Stomach smooth muscle (tissue), 2 donors: ENCODE results near the gene HCFC1.

ENCODE experiments used
- H3K27ac ChIP-seq: one replicate; pipeline ENCODE4 v1.7.0; 2013; ENCODE audit warnings: mild to moderate bottlenecking, low read length, inconsistent platforms
- H3K27me3 ChIP-seq, 2 donors: one replicate each; pipeline ENCODE4 v1.7.0; 2013; ENCODE audit warnings: low read length in 2 of 2; ENCODE audit not compliant: insufficient read depth in 2 of 2, control insufficient read depth in 1 of 2
- H3K36me3 ChIP-seq, 2 donors: one replicate each; pipeline ENCODE4 v1.7.0; 2013; ENCODE audit warnings: low read length in 2 of 2; ENCODE audit not compliant: control insufficient read depth in 2 of 2, insufficient read depth in 2 of 2
- H3K4me1 ChIP-seq: one replicate; pipeline ENCODE4 v1.7.0; 2013; ENCODE audit warnings: low read length; ENCODE audit not compliant: control insufficient read depth, insufficient read depth
- H3K4me3 ChIP-seq, 2 donors: one replicate each; pipeline ENCODE4 v1.7.0; 2013; ENCODE audit warnings: low read length in 2 of 2
- H3K9ac ChIP-seq, 2 donors: one replicate each; pipeline ENCODE4 v1.7.0; 2013; ENCODE audit warnings: low read length in 2 of 2, mild to moderate bottlenecking in 1 of 2
- H3K9me3 ChIP-seq, 2 donors: one replicate each; pipeline ENCODE4 v1.7.0; 2013; ENCODE audit warnings: low read length in 2 of 2; ENCODE audit not compliant: control insufficient read depth in 2 of 2
- donor health status: healthy.
- donor health status: Pancreatic carcinoma.

The HCFC1 gene

DNA sequence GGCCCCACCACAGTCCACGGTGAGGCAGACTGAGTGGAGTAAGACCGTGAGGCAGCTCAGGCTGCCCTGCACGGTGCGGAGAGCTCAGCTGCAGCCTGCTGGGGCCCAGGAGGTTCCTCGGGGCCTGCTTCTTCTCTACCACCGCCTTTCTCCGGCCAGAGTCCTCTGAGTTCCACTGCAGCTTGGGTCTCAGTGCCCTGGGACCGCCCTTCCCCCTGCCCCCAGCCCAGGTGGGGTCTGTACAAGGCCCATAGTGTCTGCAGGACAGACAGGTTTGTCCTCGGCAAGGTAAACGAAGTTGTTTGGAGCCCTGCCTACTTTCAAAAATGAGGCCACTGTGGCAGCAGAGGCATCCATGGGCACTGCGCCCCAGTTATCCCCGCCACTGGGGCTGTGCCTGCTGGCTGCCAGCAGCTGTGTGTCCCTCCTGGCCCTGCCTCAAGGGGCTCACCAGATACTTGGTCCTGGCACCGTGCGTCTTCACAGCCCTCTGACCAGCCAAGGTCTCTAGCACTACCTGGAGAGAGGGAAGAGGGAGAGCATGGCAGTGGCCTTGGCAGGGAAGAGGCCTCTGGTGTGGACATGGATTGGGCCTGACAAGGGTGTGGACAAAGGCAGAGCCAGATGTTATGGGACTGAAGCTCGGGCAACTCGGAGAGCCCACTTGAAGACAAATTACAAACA is 44.1 kb upstream of the HCFC1 start:
- peaks cover 20% of the 10 kb centered on the region for H3K4me1 ChIP-seq
- no peak overlapping the region for H3K27ac ChIP-seq
- no peak overlapping the region for H3K9ac ChIP-seq
- peaks cover 0 to 10% of the 10 kb centered on the region in 2 donors for H3K27me3 ChIP-seq
- no peaks in the 10 kb centered on the region for H3K36me3 ChIP-seq
- H3K9me3 ChIP-seq: no peaks in the 10 kb centered on the region
- no peak overlapping the region for H3K4me3 ChIP-seq

DNA sequence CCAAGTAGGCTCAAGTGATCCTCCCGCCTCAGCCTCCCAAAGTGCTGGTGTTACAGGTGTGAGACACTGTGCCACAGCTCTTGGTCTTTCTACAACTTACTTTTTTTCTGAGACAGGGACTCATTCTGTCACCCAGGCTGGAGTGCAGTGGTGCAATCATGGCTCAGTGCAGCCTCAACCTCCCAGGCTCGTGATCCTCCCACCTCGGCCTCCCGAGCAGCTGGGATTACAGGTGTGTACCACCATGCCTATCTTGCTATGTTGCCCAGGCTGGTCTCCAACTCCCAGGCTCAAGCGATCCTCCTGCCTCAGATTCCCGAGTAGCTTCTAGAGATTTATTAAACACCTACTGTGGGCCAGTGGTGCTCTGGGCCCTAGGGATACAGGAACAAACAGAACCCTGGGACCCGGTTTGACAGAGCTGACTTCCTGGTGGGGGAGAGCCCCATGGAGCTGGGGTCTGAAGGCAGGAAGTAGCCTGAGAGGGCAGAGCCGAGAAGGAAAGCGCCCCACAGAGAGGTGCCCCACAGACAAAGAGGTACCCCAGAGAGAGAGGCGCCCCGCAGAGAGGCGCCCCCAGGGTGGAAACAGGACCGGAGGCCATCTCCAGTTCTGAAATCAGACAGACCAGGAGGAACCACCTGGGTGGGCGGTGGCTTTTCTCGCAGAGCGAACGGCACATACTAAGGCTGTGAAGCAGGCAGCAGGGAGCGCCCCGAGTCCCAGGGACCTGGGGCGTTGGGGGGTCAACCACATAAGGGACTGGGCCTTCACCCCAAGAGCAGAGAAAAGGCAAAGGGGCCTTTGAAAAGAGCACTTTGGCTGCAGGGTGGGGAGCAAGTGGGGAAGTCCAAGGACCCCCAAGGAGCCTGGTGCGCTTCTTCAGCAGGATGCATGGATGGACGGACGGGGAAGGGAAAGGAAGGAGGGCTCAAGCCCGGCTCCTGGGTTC is 43.1 kb upstream of the HCFC1 start:
- H3K4me3 ChIP-seq: no peak overlapping the region
- H3K9ac ChIP-seq: no peak overlapping the region
- H3K9me3 ChIP-seq: no peaks in the 10 kb centered on the region
- H3K36me3 ChIP-seq: no peaks in the 10 kb centered on the region
- peaks cover 0 to 8% of the 10 kb centered on the region in 2 donors for H3K27me3 ChIP-seq
- no peak overlapping the region for H3K27ac ChIP-seq
- peaks cover 14% of the 10 kb centered on the region for H3K4me1 ChIP-seq

DNA sequence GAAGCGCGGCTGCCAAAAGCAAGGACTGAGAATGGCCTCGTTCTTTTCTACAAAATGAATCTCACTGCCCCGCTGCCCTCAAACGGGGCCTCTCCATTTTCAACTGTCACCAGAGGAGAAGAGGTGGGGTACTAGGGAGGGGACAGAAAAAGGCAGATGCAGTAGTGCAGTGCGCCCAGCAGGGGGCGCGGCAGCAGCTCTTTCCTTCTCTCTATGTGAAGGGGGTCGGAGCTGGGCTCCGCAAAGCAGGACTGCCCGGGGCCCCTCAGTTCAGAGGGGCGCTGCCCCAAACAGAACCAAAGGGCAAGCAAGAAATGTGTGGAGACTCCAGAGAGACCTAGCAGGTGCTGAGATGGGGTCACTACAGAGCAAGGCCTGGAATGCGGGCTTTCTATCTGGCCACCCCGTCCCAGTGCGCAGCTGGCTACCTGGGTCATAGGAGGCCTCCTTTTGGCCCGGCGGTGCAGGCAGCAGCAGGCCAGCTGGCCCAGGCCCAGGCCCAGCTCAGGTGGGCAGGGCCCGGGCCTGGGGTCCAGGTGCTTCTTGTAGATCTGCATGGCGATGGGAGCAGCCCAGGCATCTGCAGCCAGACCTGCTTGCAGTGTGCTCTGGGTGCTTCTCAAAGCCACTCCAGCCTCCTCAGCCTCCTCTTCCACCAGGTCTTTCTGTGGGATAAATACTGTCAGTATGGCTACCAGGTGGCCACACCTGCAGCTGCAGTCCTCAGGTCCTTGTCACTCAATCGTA is 42.2 kb upstream of the HCFC1 start:
- Histone ChIP-seq H3K36me3 (no peaks in the 10 kb centered on the region), H3K4me1 (peaks cover 9% of the 10 kb centered on the region), H3K4me3 (no peak overlapping the region), H3K27ac (no peak overlapping the region), H3K27me3 (peaks cover 0 to 8% of the 10 kb centered on the region in 2 donors), H3K9ac (no peak overlapping the region), H3K9me3 (no peaks in the 10 kb centered on the region)

DNA sequence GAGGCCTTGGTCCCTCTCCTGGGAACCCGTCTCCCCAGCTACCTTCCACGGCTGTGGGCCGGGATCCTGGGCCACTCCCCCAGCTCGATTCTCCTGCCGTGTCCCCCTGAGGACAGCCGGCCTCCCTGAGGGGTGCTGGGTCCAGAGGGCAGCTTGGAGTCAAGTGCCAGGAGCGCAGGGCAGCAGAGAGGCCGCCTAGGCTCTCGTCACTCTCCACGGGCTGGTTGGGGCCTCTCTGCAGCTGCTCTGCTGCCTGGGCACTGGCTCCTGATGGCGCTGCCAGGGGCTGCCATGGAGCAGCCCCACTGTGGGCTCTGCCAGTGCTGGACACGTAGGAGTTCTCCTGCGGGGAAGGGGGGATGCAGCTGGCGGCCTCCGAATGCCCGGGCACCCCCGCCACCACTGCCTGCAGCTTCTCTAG is 41.4 kb upstream of the HCFC1 start:
- Histone ChIP-seq H3K4me3 (no peak overlapping the region), H3K36me3 (no peaks in the 10 kb centered on the region), H3K27ac (no peak overlapping the region), H3K9ac (no peak overlapping the region), H3K27me3 (peaks cover 0 to 8% of the 10 kb centered on the region in 2 donors), H3K4me1 (peaks cover 2% of the 10 kb centered on the region), H3K9me3 (no peaks in the 10 kb centered on the region)

DNA sequence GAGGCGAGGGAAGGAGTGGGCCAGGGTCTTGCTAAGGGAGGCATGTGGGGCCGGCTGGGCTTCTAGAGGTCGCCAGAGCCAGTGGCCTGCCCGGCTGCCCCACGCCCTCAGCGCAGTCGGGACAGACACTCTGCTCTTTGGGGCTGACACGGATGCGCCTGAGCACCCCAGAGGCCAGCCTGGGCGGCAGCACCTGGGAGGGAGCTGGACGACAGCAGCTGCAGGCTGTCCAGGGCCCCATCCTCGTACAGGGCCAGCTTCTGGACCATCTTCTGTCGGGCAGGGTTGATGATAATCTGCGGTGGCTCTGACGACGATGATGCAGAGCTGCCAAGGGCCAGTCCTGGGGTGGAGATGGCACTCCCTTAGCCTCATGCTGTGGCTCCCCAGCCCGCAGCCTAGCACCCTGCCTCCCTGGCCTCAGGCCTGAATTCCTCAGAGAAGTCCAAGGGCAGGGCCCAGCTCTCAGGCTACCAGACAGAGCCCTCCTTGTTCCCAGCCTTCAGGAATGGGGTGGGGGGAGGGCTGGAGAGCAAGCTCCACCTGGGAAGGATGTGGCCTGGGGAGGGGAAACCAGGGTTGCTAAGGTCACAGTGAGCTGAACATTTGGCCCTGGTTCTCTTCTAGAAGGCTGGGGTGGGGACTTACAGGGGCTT is 40.8 kb upstream of the HCFC1 start:
- no peak overlapping the region for H3K9ac ChIP-seq

DNA sequence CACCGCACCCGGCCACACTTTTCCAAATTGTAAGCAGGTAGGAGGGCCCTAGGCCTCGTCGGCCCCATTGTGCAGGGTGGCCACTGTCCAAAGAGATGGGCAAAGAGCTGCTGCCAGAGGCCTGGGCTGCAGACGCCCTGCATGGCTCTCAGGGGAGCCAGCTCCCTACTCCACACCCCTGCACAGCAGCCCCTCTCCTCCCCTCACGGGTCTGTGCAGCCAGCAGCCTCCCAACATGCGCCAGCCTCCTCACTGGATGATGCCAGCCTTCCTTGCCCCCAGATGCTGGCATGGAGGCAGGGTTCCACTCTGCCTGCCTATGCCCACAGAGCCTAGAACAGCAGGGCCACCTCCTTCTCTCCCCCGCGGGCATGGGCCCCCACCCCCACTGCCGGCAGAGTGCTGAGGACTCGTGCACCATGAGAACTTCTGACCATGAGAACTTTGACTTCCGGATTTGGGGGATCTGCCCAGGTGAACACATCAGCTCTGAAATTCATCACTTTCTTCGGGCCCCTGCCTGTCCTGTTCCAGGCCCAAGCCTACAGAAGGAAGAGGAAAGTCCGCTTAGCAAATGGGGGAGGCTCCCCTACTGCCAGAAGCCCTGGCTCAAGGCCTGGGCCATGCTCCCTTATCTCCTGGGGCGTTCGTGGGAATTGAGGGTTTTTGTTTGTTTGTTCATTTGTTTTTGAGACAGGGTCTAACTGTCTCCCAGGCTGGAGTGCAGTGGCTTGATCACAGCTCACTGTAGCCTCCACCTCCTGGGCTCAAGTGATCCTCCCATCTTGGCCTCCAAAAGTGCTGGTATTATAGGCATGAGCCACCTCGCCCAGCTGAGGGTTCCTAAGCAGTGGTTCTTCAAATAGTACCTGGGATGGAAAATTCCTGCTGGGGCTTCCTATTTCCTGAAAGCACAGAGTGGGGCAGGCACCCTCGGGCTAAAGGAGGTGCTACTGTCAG is 40.0 kb upstream of the HCFC1 start:
- no peaks in the 10 kb centered on the region for H3K9me3 ChIP-seq
- H3K27ac ChIP-seq: no peak overlapping the region
- peaks cover 0 to 8% of the 10 kb centered on the region in 2 donors for H3K27me3 ChIP-seq
- no peak overlapping the region for H3K9ac ChIP-seq
- H3K4me3 ChIP-seq: no peak overlapping the region
- peaks cover 2% of the 10 kb centered on the region for H3K4me1 ChIP-seq
- H3K36me3 ChIP-seq: no peaks in the 10 kb centered on the region

More for the DNA sequence above, 40.8 kb upstream of the HCFC1 start:
- H3K4me3 ChIP-seq: no peak overlapping the region
- peaks cover 2% of the 10 kb centered on the region for H3K4me1 ChIP-seq
- peaks cover 0 to 8% of the 10 kb centered on the region in 2 donors for H3K27me3 ChIP-seq
- H3K9me3 ChIP-seq: no peaks in the 10 kb centered on the region
- no peaks in the 10 kb centered on the region for H3K36me3 ChIP-seq
- H3K27ac ChIP-seq: no peak overlapping the region

DNA sequence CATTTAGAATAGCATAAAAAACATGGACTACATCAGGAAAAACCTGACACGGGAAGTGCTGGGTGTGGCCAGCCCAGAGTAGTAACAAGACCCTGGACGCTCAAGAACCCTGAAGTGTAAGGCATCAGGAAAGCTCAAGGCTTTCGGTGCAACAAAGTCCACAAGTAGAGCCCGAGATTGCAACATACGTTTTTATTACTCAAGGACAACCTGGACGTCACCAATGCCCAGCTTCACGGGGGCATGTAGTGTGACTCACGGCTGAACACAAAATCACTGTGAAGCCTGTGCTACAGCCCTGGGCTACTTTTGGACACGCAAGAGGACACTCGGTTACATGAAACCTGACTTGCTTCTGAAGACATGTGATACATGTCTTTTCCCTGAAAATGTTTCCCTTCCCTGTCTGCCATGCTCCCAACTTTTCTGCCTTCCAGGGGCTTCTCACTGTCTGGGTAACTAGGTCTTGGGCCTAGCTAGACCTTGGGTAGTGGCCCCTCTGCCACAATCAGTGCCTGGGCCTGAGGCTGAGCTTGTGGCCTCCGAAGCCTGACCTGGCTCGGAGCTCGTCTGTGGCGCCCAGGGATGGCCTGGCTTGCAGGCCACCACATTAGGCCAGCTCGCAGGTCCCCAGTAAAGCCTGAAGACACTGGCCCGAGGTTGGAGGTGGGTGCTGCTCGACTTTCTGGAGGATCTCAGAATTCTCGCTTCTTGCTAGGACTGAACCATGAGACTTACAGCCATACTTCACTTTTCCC is 38.9 kb upstream of the HCFC1 start:
- peaks cover 2% of the 10 kb centered on the region for H3K4me1 ChIP-seq
- no peaks in the 10 kb centered on the region for H3K36me3 ChIP-seq
- peaks cover 0 to 8% of the 10 kb centered on the region in 2 donors for H3K27me3 ChIP-seq
- no peak overlapping the region for H3K27ac ChIP-seq
- no peaks in the 10 kb centered on the region for H3K9me3 ChIP-seq
- no peak overlapping the region for H3K9ac ChIP-seq
- H3K4me3 ChIP-seq: no peak overlapping the region

DNA sequence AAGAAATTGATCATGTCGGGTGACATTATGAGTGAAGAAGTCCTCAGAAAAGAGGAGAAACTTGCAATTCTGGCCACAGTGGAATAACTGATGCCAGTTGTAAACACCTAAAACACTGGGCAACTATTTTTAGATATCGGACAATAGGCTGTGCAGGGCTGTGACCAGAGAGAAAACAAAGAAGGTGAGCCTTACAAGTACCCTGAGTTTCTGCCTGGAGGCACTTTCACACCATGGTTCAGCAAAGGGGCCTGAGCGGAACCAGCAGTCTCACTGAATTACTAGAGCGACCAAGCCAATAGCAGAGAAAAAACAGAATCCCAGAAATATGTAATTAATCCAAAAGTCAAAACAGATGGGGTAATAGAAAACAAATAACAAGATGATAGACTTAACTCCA is 36.9 kb upstream of the HCFC1 start:
- H3K36me3 ChIP-seq: no peaks in the 10 kb centered on the region
- no peak overlapping the region for H3K27ac ChIP-seq

DNA sequence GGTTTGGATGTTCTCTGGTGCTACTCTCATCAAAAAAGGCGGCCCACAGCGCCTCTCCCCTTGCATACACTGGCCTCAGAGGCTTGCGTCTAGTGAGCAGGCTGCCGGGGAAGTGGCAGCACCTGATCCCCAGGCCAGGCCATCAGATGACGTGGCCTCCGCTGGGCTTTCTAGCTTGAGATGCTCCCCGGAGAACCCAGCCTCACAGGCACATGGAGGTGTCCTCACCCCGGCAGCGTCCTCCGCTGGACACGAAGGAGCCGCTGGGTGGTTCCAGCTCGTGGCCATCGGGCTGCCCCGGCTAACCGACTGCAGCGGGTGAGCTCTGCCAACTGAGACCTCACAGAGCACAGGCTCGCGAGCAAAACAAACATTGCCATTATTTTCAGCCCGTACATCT is 35.3 kb upstream of the HCFC1 start:
- no peaks in the 10 kb centered on the region for H3K36me3 ChIP-seq
- no peak overlapping the region for H3K9ac ChIP-seq
- H3K27me3 ChIP-seq: peaks cover 0 to 6% of the 10 kb centered on the region in 2 donors
- no peaks in the 10 kb centered on the region for H3K4me1 ChIP-seq
- H3K9me3 ChIP-seq: no peaks in the 10 kb centered on the region
- no peak overlapping the region for H3K27ac ChIP-seq
- H3K4me3 ChIP-seq: no peak overlapping the region

More for the DNA sequence above, 36.9 kb upstream of the HCFC1 start:
- H3K9ac ChIP-seq: no peak overlapping the region
- H3K4me1 ChIP-seq: no peaks in the 10 kb centered on the region
- no peaks in the 10 kb centered on the region for H3K9me3 ChIP-seq
- H3K27me3 ChIP-seq: peaks cover 0 to 3% of the 10 kb centered on the region in 2 donors
- no peak overlapping the region for H3K4me3 ChIP-seq
